GM12873 (cell line): Measurements from ENCODE around the gene MGST3.
A peak's percentile ranks its signal among the peaks of the same experiment; 100 is the strongest.

Source experiments
- TF ChIP-seq, protein P1 (sequence below): IDR thresholded peaks from 2 replicates; pipeline ENCODE4 v1.5.1; 2012; ENCODE audit warnings: low read depth, mild to moderate bottlenecking, moderate library complexity, low read length, control low read depth; ENCODE audit not compliant: insufficient read depth; ENCODE audit errors: missing control alignments

Gene MGST3

DNA sequence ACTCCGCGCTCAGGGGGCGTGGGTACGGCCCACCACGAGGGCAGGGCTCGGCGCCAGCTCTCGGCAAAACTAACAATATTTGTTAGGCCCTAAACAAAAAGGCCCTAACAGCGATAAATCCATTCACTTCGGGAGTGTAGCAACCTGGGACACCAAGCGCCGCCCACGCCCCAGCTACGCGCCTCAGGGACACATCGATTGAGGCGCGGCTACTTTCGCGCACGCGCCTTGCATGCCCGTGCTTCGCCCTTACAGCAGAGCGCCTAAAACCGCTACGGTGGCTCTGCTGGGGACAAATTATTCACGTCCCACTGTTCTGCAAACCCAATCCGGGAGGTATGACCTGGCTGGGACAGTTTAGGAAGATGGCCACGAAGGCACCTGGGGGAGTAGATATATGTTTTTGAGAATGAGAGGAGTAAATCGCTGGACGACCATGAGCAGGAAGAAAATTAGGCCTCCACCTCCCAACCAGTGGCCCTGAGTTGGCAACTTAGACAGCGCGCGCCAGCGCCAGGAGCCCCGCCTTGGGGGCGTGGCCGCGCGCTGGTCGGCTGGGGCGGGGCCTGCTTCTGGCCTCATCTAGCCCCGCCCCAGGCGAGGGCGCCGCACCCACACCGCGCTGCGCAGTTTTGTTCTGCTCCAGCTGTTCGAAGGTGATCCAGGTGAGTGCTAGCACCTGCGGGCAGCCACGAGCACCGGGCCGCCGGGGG, at the start of gene MGST3:
TSS of gene MGST3 (plus strand) at position 606 of the 713 bp plus-strand sequence. CDS start 18,614 bp downstream, outside the sequence.
- TF ChIP-seq, protein P1, sequence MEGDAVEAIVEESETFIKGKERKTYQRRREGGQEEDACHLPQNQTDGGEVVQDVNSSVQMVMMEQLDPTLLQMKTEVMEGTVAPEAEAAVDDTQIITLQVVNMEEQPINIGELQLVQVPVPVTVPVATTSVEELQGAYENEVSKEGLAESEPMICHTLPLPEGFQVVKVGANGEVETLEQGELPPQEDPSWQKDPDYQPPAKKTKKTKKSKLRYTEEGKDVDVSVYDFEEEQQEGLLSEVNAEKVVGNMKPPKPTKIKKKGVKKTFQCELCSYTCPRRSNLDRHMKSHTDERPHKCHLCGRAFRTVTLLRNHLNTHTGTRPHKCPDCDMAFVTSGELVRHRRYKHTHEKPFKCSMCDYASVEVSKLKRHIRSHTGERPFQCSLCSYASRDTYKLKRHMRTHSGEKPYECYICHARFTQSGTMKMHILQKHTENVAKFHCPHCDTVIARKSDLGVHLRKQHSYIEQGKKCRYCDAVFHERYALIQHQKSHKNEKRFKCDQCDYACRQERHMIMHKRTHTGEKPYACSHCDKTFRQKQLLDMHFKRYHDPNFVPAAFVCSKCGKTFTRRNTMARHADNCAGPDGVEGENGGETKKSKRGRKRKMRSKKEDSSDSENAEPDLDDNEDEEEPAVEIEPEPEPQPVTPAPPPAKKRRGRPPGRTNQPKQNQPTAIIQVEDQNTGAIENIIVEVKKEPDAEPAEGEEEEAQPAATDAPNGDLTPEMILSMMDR: no peak

DNA sequence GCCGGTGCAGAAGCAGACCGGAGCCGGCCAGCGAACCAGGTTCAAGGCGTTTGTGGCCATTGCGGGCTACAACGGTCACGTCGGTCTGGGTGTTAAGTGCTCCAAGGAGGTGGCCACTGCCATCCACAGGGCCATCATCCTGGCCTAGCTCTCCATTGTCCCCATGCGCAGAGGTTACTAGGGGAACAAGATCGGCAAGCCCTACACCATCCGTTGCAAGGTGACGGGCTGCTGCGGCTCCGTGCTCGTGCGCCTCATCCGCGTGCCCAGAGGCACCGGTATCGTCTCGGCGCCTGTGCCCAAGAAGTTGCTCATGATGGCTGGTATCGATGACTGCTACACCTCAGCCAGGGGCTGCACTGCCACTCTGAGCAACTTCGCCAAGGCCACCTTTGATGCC, 49.1 kb upstream of the MGST3 start:
- TF ChIP-seq, protein P1: no peak

DNA sequence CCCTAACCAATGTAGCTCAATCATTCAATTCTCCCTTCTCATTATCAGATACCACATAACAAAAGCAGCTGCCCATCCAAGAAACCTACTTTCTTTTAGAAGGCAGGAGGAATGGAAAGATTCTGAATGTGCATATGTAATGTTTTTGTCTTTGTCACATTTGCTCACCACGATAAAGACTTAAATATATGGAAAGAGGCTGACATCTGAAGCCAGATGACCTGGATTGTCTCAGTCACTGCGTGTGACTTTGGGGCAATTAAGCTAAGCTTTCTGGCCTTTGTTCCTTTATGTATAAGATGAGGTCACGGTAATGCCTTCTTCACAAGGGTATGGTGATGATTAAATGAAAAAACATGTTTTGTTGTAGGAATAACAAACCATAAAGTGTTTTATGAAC, 44.6 kb upstream of the MGST3 start:
- TF ChIP-seq, protein P1: no peak

DNA sequence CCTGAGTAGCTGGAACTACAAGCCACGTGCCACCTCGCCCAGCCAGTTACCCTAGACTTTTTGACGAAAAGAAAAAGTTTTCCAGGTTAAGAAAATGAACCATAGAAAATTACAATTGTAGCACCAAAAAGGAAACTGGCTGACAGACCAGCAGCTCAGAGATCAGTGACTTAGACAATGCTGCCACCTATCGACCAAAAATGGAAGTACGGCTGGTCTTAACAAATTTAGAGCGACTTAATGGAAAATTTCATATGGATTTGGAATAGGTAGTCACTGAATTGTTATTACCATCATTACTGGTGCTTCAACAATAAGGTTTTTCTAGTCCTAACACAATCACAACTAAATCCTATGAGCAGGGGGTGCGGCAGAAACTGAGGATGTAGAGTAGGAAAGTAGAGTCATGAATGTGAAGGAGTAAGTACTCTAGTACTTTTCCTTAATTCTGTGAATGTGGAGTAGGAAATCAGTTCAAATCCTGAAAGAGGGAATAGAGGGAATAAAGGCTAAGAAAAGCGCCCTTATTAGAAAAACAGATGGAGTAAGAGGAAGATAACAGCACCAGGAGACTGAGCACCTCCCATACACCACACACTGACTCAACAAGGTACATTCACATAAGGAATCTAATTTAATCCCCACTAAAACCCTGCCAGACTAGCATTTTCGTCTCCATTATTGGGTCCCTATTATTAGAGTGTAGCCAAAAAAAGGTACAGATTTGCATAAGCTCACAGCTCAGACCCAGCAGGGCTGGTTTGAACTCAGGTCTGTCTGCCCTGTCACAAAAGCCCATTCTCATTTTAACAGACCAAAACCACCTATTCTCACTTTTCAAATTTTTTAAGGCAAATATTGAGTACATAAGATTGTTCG, 37.9 kb upstream of the MGST3 start:
- TF ChIP-seq, protein P1: peak; percentile 80

DNA sequence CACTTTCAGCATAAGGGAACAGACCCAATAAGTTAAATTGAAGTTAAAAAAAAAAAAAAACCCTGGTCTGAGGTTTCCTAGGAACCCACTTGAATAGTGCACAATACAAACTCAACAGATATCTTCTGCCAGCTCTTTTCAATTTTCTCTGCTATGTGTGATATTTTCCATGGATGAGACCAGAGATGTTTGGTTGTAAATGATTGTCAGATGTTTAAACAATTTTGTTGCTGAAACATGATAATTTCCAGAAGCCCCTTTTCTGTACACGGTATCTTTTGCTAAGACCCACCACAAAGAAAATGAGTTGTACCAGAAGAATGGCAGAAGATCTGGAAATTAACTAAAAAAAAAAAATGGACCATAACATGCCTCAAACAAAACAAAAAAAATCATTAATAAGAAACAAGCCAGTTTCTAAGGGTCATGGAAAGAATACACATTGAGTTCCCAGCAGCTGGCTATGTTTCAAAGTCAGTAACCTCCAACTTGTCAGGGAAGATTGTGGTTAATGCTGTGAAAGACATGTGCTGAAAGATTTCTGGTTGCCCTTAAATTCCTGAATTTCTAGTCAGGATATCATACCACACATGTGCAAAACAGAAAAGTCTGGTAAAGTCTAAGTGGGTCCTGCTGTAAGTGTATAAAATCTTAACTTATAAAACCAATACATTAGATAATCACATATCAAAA, 35.6 kb upstream of the MGST3 start:
- TF ChIP-seq, protein P1: no peak

DNA sequence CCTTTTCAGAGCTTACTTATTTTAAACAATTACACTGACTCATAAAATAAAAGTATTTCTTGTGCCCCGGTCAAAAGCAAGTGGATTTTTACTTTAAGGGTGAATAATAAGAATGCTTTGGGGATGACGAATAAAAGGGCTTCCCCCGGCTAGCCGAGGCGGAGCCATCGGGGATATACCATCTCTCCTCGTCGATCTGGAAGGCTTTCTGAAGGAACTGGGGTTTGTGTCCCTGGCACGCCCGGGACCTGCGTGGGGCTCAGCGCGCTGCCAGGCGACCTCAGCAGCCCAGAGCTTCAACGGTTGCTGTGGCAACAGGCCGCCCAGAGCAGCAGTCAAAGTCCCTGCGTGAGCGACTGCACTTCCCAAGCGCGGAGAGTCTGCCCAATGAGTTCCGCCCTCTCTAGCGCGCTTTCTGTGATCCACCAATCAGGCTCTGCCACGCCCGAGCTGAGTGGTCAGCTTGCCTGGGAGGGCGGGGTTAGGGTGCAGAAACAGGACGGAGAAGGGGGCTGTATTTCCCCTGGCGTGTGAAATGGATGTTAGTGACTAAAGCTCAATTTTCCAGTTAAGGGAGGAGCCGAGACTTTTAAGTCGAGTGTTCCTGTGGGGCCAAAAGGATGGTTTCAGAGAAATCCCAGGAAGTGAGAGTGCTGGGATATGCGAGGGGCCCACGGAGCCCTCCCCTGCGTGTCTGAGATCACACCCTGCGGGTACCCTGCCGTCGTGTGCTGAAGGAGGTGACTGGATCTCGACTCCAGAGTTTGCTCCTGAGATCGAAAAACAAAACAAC, 33.0 kb upstream of the MGST3 start:
- TF ChIP-seq, protein P1: no peak
